Kidney (tissue), 14 donors: Measurements from ENCODE around the gene ENTPD2. TPM values are rescaled to one million over a fixed set of nuclear protein-coding genes. Genes with fewer than 3 reads are reported as not detected.

Source experiments
- DNase-seq, 5 donors: peaks; one replicate each; pipeline ENCODE4 v3.0.0-alpha.2; 2013 to 2020
- FAIRE-seq: peaks from 2 replicates; lab custom pipeline; 2012; peaks lifted over from hg19 to GRCh38; lab: Jason Lieb, UNC
- H3K27ac ChIP-seq, 2 donors: one replicate each; pipeline ENCODE4 v1.7.0; 2013; ENCODE audit warnings: low read depth in 2 of 2, low read length in 2 of 2, inconsistent platforms in 1 of 2
- H3K27me3 ChIP-seq: one replicate; pipeline ENCODE4 v1.7.1; 2013; ENCODE audit warnings: low read length, inconsistent platforms; ENCODE audit not compliant: control insufficient read depth, insufficient read depth
- H3K36me3 ChIP-seq, 3 donors: one replicate each; pipeline versions ENCODE4 v1.7.0 to v1.7.1; 2013; ENCODE audit warnings: low read length in 3 of 3, control low read depth in 1 of 3, inconsistent platforms in 1 of 3; ENCODE audit not compliant: insufficient read depth in 3 of 3, control insufficient read depth in 2 of 3
- H3K4me1 ChIP-seq, 3 donors: one replicate each; pipeline versions ENCODE4 v1.7.0 to v1.7.1; 2013; ENCODE audit warnings: low read length in 3 of 3, inconsistent platforms in 1 of 3, low read depth in 1 of 3; ENCODE audit not compliant: control insufficient read depth in 2 of 3, insufficient read depth in 2 of 3
- H3K4me3 ChIP-seq, 3 donors: one replicate each; pipeline versions ENCODE4 v1.7.0 to v1.8.1; 2013; ENCODE audit warnings: low read length in 3 of 3, control low read depth in 1 of 3, inconsistent platforms in 1 of 3
- H3K9ac ChIP-seq, 3 donors: one replicate each; pipeline versions ENCODE4 v1.7.0 to v1.7.1; 2013; ENCODE audit warnings: low read length in 3 of 3, control low read depth in 1 of 3, inconsistent platforms in 1 of 3
- H3K9me3 ChIP-seq, 3 donors: one replicate each; pipeline versions ENCODE4 v1.7.0 to v1.7.1; 2013; ENCODE audit warnings: low read length in 3 of 3, control low read depth in 1 of 3, inconsistent platforms in 1 of 3; ENCODE audit not compliant: control insufficient read depth in 2 of 3, insufficient read depth in 1 of 3
- intact Hi-C: fragments of 100-400 bp; cut with DNase I; formaldehyde crosslinking; loops from one replicate; pipeline ENCODE4 v1.11.1; 2022
- polyA plus RNA-seq: library from polyadenylated mRNA; stranded (reverse); fragments of 350-450 nt; fragmentation: Illumina TruSeq; extraction: RNeasy Lipid Tissue Mini Kit (QIAGEN cat#74804); gene quantifications from one replicate; pipeline ENCODE4 v1.2.3, GENCODE V29; 2014; ENCODE audit warnings: low read depth, low replicate concordance; ENCODE audit not compliant: insufficient read depth
- total RNA-seq: library from RNA; stranded (reverse); fragmentation: NEBNext Ultra II Directional; extraction: Animal tissue kit (Norgen Biotek cat#: 25700); gene quantifications from one replicate; pipeline ENCODE4 v1.2.1, GENCODE V29; 2021
- TF ChIP-seq, protein P1 (sequence below): IDR thresholded peaks from 3 replicates; pipeline ENCODE4 v1.5.1; 2012; ENCODE audit warnings: mild to moderate bottlenecking, moderate library complexity, borderline replicate concordance; ENCODE audit not compliant: insufficient read depth; ENCODE audit errors: extremely low read depth
- donor health status: control.
- donor health status: control.
- donor health status: control.
- donor health status: control.
- donor health status: control.
- donor health status: DM: yes; HTN: yes; CAD: no.
- donor health status: Normal renal cell carcinoma (clear cell type).

ENTPD2 gene
- total and polyA plus RNA-seq, 2 donors from 2014 or later = 5.5 to 9.3 TPM

DNA sequence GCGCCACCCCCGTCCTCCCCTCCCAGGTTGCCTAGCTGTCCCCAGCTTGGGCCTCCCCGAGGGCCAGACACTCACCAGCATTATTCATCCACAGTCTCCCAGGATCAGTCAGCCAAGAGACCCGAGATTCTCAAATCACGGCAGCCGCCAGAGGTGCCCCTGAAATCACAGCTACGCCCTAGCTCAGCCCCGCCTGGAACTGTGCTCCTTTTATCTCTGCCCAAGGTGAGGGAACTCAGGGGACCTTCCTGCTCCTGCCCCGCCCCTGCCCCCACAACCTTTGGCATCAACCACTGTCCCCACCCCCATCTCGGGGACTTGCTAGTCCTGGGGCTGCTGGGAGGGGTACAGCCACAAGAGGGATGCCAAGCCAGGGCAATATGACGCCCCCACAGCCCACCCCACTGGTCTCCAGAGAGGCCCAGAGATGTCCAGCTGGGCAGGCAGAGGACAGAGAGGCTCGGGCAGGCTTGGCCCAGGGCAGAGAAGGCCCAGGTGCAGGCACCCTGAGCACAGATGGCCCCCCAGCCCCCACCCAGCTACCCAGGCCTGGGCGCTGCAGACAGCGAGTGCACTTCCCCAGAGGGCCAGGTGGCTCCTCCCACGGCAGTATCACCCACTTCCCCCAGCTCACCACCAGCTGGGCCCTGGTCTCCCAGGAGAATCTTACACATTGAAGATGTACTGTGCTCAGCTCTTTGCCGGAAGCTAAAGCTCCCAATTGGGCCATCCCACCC is 21.8 kb downstream of the ENTPD2 start, which contains the start of gene FUT7:
TSS of gene FUT7 (minus strand) at position 185 of the 737 bp plus-strand sequence. CDS start at position 88, 97 bp downstream.
- no peaks in the 10 kb centered on the region for H3K9me3 ChIP-seq
- FAIRE-seq (no peak), DNase-seq (no peak)
- no peak within 1 kb of the TSS for H3K27ac ChIP-seq
- intact Hi-C loops = loop anchor here (10.0 kb wide), 1 partner anchor 247 kb away; no protein-coding TSS in a partner anchor
- H3K9ac ChIP-seq = no peak within 1 kb of the TSS
- no peak within 1 kb of the TSS for H3K4me3 ChIP-seq
- H3K4me1 ChIP-seq = peaks cover 0 to 25% (median 15%) of the 10 kb centered on the region in 3 donors
- no peaks in the 10 kb centered on the region for H3K36me3 ChIP-seq
- TF ChIP-seq, protein P1, sequence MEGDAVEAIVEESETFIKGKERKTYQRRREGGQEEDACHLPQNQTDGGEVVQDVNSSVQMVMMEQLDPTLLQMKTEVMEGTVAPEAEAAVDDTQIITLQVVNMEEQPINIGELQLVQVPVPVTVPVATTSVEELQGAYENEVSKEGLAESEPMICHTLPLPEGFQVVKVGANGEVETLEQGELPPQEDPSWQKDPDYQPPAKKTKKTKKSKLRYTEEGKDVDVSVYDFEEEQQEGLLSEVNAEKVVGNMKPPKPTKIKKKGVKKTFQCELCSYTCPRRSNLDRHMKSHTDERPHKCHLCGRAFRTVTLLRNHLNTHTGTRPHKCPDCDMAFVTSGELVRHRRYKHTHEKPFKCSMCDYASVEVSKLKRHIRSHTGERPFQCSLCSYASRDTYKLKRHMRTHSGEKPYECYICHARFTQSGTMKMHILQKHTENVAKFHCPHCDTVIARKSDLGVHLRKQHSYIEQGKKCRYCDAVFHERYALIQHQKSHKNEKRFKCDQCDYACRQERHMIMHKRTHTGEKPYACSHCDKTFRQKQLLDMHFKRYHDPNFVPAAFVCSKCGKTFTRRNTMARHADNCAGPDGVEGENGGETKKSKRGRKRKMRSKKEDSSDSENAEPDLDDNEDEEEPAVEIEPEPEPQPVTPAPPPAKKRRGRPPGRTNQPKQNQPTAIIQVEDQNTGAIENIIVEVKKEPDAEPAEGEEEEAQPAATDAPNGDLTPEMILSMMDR = no peak
- no peaks in the 10 kb centered on the region for H3K27me3 ChIP-seq

DNA sequence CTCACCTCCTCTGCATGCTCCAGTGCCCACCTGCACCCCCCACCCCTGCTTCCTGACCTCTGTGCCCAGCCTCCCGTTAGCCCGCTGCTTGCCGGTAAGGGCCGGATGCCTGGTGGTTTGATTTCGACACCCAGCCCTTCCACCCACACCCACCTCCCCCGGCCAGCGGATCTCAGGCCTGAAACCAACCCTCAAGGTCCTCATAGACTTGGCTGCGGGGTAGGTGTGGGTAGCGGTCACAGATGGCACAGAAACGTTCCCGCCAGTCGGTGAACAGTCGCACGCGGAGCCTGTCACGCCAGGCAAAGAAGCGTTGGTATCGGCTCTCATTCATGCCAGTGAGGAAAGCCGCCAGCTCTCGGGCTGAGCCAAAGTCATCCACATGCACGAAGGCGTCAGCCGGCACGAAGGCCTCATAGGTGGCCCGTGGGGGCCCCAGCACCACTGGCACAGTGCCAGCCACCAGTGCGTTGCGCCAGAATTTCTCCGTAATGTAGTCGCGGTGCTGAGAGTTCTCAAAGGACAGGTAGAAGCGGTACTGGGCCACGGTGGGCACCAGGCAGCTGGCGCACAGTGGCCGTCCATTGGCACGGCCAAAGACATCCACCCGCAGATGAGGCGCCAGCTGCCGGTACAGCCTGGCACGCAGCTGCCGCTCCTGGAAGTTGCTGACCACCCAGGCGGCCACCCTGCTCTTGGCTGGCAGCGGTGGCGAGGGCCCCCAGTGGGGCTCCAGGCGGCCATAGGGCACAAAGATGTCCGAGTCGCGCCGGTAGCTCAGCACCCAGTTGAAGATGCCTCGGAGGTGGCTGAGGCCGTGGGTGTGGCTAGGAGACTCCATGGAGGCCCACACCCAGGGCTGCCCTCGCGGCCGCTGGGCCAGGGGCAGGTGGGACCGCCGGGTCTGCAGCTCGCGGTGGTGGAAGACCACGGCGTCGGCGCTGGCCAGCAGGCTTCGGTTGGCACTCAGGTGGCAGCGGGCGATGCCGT is 23.0 kb downstream of the ENTPD2 start:
- Histone ChIP-seq H3K27ac (no peak overlapping the region), H3K9ac (no peak overlapping the region), H3K27me3 (no peaks in the 10 kb centered on the region), H3K4me1 (peaks cover 0 to 37% (median 20%) of the 10 kb centered on the region in 3 donors), H3K9me3 (no peaks in the 10 kb centered on the region), H3K36me3 (no peaks in the 10 kb centered on the region), H3K4me3 (no peak overlapping the region)
- TF ChIP-seq, protein P1 = no peak
- peak in 3 of 5 donors; percentile 50 to 70 (median 60) for DNase-seq
- intact Hi-C loops = loop anchor here (10.0 kb wide), 1 partner anchor 246 kb away; no protein-coding TSS in a partner anchor
- no peak for FAIRE-seq

DNA sequence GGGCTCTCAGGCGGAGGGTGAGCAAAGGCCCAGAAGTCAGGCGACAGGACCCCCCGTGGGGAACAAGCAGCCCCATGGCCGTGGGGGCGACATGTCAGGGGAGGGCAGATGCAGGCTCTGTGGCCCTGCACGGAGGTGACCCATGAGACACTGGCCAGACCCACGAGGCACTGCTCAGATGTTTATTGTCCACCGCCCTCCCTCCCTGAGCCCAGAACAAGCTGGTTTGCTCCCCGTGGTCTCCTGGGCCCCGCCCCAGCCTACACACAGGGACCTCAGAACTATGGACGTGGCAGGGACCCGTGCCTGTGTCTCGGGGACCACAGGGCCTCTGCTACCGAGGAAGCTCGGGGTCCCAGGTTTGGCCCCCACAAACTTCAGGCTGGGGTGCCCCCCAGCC is 23.9 kb downstream of the ENTPD2 start:
- intact Hi-C loops = loop anchor here (10.0 kb wide), 1 partner anchor 245 kb away; no protein-coding TSS in a partner anchor
- no peaks in the 10 kb centered on the region for H3K9me3 ChIP-seq
- H3K9ac ChIP-seq = no peak overlapping the region
- H3K27me3 ChIP-seq = no peaks in the 10 kb centered on the region
- H3K4me1 ChIP-seq = peaks cover 0 to 40% (median 20%) of the 10 kb centered on the region in 3 donors
- DNase-seq = no peak
- TF ChIP-seq, protein P1 = no peak
- no peaks in the 10 kb centered on the region for H3K36me3 ChIP-seq
- no peak for FAIRE-seq
- no peak overlapping the region for H3K27ac ChIP-seq
- no peak overlapping the region for H3K4me3 ChIP-seq
